H54 (cell line): ENCODE data around the gene TMEM164.
A peak's percentile ranks its signal among the peaks of the same experiment; 100 is the strongest.

ENCODE experiments used
- DNase-seq: peaks from one replicate; pipeline ENCODE4 v3.0.0; 2011; ENCODE audit warnings: low spot score, mixed read lengths; ENCODE audit not compliant: insufficient read length
- FAIRE-seq: peaks from 3 replicates; lab custom pipeline; 2011; peaks lifted over from hg19 to GRCh38; lab: Jason Lieb, UNC
- POLR2A ChIP-seq: IDR thresholded peaks from 2 replicates; pipeline ENCODE4 v1.6.1; 2011; ENCODE audit warnings: low read depth, mild to moderate bottlenecking, low read length

Gene TMEM164

DNA sequence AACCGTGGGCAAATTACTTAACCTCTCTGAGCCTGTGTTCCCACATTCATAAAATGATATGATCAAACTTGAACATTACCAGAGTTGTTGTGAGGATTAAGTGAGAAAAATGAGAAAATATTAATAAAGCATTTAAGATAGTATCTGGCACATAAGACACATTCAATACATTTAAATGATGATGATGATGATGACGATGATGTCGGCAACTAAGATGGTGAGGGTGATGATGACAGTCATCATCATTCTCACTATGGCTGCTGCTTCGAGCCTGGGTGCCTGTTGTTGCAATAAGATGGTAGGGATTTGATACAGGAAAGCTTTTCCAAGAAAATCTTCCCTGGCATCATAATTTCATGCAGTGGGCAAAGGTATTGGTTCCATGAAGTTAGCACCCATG is 11.1 kb downstream of the TMEM164 start:
- no peak for TF ChIP-seq POLR2A
- no peak for DNase-seq
- FAIRE-seq: no peak

- DNase-seq (no peak), FAIRE-seq (no peak)
- TF ChIP-seq POLR2A: no peak
Observed at GRCh38 chrX:110015032-110015431, 12.1 kb downstream of the TMEM164 start.

DNA sequence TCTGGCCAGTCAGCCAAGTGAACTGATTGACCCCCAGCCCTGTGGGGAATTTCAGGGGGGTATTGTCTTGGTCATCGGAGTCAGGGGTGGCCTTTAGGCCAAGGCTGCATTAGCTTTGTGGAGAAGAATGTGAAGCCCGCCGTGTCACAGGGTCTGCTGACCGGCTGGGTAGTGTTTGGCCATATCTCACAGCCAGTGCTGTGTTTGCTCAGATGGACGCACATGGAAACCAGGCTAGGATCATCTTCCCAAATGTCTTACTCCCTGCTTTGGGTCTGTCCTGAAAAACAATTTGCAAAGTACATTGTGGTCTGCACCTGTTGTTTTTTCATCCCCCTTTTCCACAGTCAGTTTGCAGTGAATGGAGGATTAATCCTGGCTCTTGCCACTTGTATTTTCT is 13.0 kb downstream of the TMEM164 start:
- DNase-seq (no peak), FAIRE-seq (no peak)
- TF ChIP-seq POLR2A: no peak

DNA sequence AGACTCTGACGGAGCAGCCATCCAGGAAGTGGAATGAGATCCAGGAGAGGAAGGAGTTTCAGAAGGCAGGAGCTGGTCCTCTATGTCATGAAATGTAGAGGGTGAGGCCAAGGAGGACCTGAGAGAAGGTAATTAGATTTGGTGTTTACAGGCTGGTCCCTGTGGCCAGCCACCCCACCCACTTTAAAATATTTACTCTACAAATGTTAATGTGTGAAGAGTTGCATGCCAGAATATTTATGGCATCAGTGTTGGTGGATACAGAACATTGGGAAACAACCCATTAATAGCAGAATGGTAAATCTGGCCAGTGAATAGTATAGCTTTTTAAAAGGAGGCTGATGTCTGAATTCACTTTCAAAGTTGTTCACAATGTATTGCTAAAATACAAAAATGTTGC is 17.6 kb downstream of the TMEM164 start:
- TF ChIP-seq POLR2A: no peak
- DNase-seq: no peak
- no peak for FAIRE-seq

GRCh38 chrX:110021258-110022022 is 18.5 kb downstream of the TMEM164 start:
- no peak for TF ChIP-seq POLR2A
- FAIRE-seq (peak; percentile 86), DNase-seq (peak; percentile 18)

DNA sequence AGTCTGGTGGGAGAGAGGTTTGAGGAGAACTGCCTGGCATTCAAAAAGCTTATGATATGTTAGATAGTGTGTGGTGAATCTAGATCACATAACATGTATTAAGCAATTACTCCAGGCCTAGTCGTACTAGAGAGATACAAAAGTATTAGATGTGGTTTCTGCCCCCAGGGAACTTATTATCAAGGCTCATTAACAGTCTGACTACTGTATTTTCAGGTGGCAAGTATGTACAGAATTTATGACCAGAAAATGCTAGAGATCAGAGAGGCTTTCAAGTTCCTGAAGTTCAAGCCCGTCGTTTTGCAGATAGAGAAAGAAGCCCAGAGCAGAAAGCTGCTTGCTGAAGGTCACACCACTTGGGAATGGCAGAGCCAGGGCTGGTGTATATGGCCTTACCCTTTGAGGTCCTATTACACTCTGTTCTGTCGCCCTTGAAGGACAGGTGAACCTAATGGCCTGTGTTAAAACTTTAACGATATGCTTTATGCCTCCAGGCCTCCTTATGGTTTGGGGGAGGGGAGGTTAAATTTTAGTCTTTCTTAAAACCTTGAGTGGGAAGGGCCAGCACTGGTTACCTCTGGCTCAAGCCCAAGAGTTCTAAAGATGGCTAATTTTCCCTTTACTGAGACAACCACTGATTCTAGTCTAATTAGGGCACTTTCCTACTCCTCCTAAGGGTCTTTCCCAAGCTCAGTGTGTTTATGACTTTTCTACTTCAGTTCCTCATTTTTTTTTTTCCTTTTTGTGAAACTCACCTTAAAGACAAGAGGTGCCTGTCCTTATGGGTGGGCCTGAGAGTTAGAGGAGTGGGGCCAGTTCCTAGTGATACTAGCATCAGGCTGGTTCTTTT is 19.9 kb downstream of the TMEM164 start:
- DNase-seq: no peak
- TF ChIP-seq POLR2A: no peak
- no peak for FAIRE-seq

DNA sequence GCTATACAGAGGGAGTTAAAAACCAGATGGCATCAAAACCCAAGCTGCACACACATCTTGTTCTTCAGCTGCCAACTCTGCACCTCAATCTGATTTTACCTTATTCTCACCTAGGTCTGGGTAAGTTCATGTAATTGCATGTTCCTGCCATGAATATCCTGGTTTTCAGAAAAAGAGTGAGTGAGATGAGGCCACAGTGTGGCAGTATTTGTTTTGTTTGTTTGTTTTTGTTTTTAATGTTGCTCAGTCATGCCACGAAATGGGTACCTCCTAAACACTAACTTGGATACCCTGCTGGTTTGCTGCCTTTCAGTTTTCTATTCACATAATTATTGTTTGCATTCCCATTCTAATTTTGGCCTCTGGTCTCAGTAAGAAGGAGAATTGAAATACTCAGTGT is 22.5 kb downstream of the TMEM164 start:
- no peak for TF ChIP-seq POLR2A
- no peak for FAIRE-seq
- DNase-seq: no peak

DNA sequence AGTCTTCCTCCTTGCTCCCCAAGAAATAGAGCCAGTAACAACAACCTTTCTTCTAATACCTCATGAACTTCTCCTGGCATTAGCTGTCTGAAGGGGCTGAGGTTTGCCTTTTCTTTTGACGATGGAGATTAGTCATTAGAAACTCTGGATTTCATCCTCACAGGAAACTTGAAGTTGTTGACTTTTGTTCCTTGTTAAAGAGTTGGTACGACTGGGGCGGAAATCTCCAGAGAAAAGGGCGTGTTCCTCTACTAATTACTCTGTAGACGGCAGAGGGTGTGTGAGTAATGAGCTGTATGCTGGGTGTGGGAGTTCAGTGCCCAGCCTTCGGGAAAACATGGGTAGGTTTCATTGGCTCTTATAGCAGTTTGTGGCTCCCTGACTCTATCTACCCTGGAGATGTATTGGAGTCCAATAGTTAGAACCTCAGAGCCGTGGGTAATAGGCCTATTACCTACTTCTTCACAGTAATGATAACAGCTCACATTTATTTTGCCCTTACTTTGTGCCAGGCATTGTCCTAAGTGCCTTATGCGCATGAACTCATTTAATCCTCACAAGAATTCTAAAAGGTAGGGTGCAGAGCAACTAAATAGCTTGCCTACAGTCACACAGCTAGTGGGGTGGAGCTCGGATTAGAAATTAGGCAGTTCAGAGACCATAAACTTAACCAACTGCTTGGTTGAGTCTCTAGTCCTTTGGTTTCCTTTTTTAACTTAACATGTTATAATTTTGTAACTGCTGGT is 23.4 kb downstream of the TMEM164 start:
- TF ChIP-seq POLR2A: no peak
- no peak for DNase-seq
- peak; percentile 70 for FAIRE-seq

DNA sequence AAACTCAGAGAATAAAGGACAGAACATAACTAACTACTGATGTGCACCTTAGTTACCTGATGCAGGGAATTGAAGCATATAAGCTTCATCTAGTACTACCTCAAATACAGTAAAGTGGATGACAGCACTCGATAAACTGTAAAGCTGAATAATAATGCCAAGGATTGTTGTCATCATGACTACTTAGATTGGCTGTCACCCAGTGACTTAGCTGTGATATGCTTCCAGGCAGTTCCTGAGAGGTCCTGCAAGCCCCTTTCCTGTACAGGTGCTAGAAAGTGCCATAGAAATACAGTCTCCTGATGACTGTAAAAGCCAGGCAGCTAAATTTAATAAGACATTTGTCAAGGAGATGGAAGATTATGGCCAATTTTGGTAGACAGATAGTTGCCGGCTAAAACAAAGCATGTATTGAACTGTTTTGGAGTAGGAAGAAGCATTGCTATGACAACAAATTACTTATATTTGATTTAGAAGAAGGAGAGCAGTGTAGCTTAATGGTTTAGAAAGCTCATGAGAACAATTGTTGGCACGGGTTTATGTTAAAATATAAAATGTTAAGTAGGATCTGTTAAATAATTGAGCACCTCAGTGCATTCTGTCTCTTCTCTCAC is 29.7 kb downstream of the TMEM164 start:
- DNase-seq (no peak), FAIRE-seq (no peak)
- no peak for TF ChIP-seq POLR2A

GRCh38 chrX:110034036-110034435 is 31.1 kb downstream of the TMEM164 start:
- no peak for DNase-seq
- no peak for TF ChIP-seq POLR2A
- FAIRE-seq: no peak

- FAIRE-seq (no peak), DNase-seq (no peak)
- TF ChIP-seq POLR2A: no peak
Observed at GRCh38 chrX:110036162-110037033, 33.5 kb downstream of the TMEM164 start.

- DNase-seq (peak; percentile 7), FAIRE-seq (peak; percentile 66)
- TF ChIP-seq POLR2A: no peak
Observed at GRCh38 chrX:110037178-110037577, 34.3 kb downstream of the TMEM164 start.

DNA sequence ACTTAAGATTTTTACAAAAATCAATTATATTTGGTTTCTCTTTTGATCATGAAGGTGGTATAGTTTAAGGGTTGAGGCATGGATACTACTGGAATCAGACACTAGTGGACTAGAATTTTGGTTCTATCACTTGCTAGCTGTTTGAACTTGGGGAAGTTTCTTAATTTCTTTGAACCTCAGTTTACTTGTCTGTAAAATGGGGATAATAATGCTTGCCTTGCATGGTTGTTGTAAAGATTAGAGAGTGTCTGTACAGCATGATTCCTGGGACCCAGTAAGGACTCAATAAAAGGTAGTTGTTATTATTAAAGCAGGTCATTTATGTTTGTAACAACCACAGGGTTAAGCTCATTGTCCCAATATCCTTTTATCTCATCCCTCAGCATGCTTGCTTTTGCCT is 36.0 kb downstream of the TMEM164 start:
- no peak for TF ChIP-seq POLR2A
- DNase-seq (no peak), FAIRE-seq (no peak)
